HepG2 (cell line): ENCODE data around the gene C14orf119. TPM values are rescaled to one million over a fixed set of nuclear protein-coding genes. Genes with fewer than 3 reads are reported as not detected.
A peak's percentile ranks its signal among the peaks of the same experiment; 100 is the strongest.

Experiments used
- EED ChIP-seq: sonication (generic); formaldehyde crosslinking; IDR thresholded peaks from 2 replicates; pipeline ENCODE4 v1.5.0; 2020; ENCODE audit warnings: mild to moderate bottlenecking, missing genetic modification reagents
- MNT ChIP-seq: fragments of 450-650 bp; IDR thresholded peaks from 2 replicates; pipeline ENCODE4 v1.6.1; 2016
- REL ChIP-seq: sonication (generic); formaldehyde crosslinking; conservative IDR thresholded peaks from 2 replicates; pipeline ENCODE4 v1.8.0; 2022; ENCODE audit warnings: mild to moderate bottlenecking, missing genetic modification reagents, moderate library complexity
- RNF2 ChIP-seq: fragments of 450-650 bp; conservative IDR thresholded peaks from 2 replicates; pipeline ENCODE4 v1.6.1; 2016; ENCODE audit warnings: low read depth
- SNRNP70 ChIP-seq: fragments of 200-400 bp; formaldehyde crosslinking; IDR thresholded peaks from 2 replicates; pipeline ENCODE4 v1.6.1; 2017; ENCODE audit warnings: mild to moderate bottlenecking, low read depth, low read length, moderate library complexity
- TARDBP ChIP-seq: sonication (generic); formaldehyde crosslinking; IDR thresholded peaks from 2 replicates; pipeline ENCODE4 v1.8.0; 2022; ENCODE audit warnings: mild to moderate bottlenecking, missing genetic modification reagents
- THRA ChIP-seq: sonication (generic); formaldehyde crosslinking; IDR thresholded peaks from 2 replicates; pipeline ENCODE4 v1.4.0; 2020; ENCODE audit warnings: missing genetic modification reagents, borderline replicate concordance
- ZMYM2 ChIP-seq: sonication (generic); formaldehyde crosslinking; IDR thresholded peaks from 2 replicates; pipeline ENCODE4 v1.8.0; 2022; ENCODE audit warnings: mild to moderate bottlenecking, missing genetic modification reagents
- ZNF431 ChIP-seq: sonication (generic); formaldehyde crosslinking; IDR thresholded peaks from 2 replicates; pipeline ENCODE4 v1.9.0; 2022; ENCODE audit warnings: missing genetic modification reagents, low read depth, mild to moderate bottlenecking, borderline replicate concordance
- ZNF569 ChIP-seq: sonication (generic); formaldehyde crosslinking; IDR thresholded peaks from 2 replicates; pipeline ENCODE4 v1.5.0; 2020; ENCODE audit warnings: mild to moderate bottlenecking, missing genetic modification reagents, moderate library complexity, borderline replicate concordance
- ZNF704 ChIP-seq: sonication (generic); formaldehyde crosslinking; IDR thresholded peaks from 2 replicates; pipeline ENCODE4 v1.8.1; 2023; ENCODE audit warnings: mild to moderate bottlenecking, inconsistent platforms, moderate library complexity, missing genetic modification reagents, borderline replicate concordance
- polyA plus RNA-seq, 8 experiments: library from polyadenylated mRNA; depleted of rRNA in 3 of 8; stranded (reverse) in 7 of 8; unstranded in 1 of 8; fragments of >200 nt; fragmentation: Illumina TruSeq in 4 of 8; extraction: Trizol in 4 of 8; gene quantifications; 2 replicates each; pipeline versions ENCODE4 v1.2.1 to v1.2.3, GENCODE V29; 2011 to 2016; ENCODE audit warnings: low read depth in 4 of 8, missing spikeins in 1 of 8, mixed read lengths in 1 of 8; ENCODE audit not compliant: insufficient read depth in 1 of 8
- total RNA-seq, 5 experiments: library from RNA; depleted of rRNA; stranded (reverse); fragments of >200 nt; fragmentation: Illumina TruSeq; extraction: Trizol; gene quantifications; 2 replicates each; pipeline ENCODE4 v1.2.3, GENCODE V29; 2016; ENCODE audit warnings: low read depth in 1 of 5
- TF ChIP-seq, protein P1 (sequence below): sonication (generic); formaldehyde crosslinking; IDR thresholded peaks from 2 replicates; pipeline ENCODE4 v1.8.0; 2022; ENCODE audit warnings: mild to moderate bottlenecking, missing genetic modification reagents
- TF ChIP-seq, protein P2 (sequence below): IDR thresholded peaks from 2 replicates; pipeline ENCODE4 v1.6.1; 2016; ENCODE audit warnings: missing biosample characterization, missing genetic modification reagents, low read depth
- TF ChIP-seq, protein P3 (sequence below): sonication (generic); formaldehyde crosslinking; IDR thresholded peaks from 2 replicates; pipeline ENCODE4 v1.5.0; 2020; ENCODE audit warnings: mild to moderate bottlenecking, missing genetic modification reagents
- TF ChIP-seq, protein P4 (sequence below): sonication (generic); formaldehyde crosslinking; IDR thresholded peaks from 2 replicates; pipeline ENCODE4 v1.4.0; 2020; ENCODE audit warnings: missing genetic modification reagents

The C14orf119 gene
- total and polyA plus RNA-seq, 2 of the 13 experiments (the other 11 are each of a cell fraction or from before 2014, with no cell fraction given) = 117 to 206 TPM

DNA sequence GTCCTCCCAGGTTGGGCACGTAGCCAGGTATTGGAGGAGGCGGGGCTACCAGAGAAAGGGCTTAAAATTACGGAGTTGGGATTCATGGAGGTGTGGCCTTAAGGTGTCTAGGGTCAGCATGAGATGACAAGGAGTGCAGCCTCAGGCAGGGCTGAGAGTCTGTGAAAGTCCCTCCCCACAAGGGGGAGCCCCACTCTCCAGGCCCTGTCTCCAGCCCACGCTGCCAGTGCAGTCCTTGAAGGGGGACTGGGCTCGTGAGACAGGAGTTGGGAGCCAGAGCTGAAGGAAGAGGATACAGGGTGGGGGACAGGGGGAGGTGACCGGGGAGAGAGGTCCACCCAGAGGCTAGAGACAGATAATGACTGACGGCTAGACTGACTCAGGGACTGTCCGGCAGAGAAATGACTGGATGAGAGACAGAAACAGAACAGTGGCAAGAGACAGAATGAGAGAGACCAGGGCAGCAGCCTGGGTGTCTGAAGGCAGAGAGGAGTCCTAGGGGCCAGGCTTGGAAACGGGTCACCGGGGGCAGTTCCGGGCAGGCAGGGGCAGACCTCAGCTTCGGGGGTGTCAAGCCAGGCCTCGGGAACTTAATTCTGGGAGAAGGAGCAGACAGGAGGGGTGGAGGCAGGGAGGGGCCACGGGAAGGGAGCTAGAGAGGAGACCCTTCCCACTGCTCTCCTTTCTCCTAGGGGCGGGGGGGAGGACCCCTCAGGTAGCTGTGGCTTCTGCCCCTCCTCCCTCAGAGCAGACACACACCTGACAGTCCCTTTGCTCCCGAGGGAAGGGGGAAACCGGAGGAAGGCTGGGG lies 39.0 kb upstream of the C14orf119 start (continued):
- TF ChIP-seq, protein P1, sequence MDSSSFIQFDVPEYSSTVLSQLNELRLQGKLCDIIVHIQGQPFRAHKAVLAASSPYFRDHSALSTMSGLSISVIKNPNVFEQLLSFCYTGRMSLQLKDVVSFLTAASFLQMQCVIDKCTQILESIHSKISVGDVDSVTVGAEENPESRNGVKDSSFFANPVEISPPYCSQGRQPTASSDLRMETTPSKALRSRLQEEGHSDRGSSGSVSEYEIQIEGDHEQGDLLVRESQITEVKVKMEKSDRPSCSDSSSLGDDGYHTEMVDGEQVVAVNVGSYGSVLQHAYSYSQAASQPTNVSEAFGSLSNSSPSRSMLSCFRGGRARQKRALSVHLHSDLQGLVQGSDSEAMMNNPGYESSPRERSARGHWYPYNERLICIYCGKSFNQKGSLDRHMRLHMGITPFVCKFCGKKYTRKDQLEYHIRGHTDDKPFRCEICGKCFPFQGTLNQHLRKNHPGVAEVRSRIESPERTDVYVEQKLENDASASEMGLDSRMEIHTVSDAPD (CRISPR knock-in tag) = no peak
- TF ChIP-seq ZNF431 (CRISPR knock-in tag) = no peak; the same call in 1 of the 2 replicates
- TF ChIP-seq ZNF569 (CRISPR knock-in tag) = no peak
- TF ChIP-seq TARDBP (CRISPR knock-in tag) = peak; percentile 11; the same call in 1 of the 2 replicates
- TF ChIP-seq, protein P2, sequence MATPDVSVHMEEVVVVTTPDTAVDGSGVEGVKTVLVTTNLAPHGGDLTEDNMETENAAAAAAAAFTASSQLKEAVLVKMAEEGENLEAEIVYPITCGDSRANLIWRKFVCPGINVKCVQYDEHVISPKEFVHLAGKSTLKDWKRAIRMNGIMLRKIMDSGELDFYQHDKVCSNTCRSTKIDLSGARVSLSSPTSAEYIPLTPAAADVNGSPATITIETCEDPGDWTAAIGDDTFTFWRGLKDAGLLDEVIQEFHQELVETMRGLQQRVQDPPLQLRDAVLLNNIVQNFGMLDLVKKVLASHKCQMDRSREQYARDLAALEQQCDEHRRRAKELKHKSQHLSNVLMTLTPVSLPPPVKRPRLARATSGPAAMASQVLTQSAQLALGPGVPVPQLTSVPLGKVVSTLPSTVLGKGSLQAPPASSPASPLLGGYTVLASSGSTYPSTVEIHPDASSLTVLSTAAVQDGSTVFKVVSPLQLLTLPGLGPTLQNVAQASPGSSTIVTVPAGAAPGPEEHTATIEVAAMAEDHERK (CRISPR knock-in tag) = no peak
- TF ChIP-seq SNRNP70 = no peak
- peak; percentile 60; the same call in 1 of the 2 replicates for TF ChIP-seq THRA
- TF ChIP-seq RNF2 = no peak; the same call in 1 of the 2 replicates
- TF ChIP-seq EED = peak; percentile 70; the same call in 1 of the 2 replicates
- no peak for TF ChIP-seq ZNF704 (CRISPR knock-in tag)
- no peak for TF ChIP-seq MNT
- TF ChIP-seq, protein P3, sequence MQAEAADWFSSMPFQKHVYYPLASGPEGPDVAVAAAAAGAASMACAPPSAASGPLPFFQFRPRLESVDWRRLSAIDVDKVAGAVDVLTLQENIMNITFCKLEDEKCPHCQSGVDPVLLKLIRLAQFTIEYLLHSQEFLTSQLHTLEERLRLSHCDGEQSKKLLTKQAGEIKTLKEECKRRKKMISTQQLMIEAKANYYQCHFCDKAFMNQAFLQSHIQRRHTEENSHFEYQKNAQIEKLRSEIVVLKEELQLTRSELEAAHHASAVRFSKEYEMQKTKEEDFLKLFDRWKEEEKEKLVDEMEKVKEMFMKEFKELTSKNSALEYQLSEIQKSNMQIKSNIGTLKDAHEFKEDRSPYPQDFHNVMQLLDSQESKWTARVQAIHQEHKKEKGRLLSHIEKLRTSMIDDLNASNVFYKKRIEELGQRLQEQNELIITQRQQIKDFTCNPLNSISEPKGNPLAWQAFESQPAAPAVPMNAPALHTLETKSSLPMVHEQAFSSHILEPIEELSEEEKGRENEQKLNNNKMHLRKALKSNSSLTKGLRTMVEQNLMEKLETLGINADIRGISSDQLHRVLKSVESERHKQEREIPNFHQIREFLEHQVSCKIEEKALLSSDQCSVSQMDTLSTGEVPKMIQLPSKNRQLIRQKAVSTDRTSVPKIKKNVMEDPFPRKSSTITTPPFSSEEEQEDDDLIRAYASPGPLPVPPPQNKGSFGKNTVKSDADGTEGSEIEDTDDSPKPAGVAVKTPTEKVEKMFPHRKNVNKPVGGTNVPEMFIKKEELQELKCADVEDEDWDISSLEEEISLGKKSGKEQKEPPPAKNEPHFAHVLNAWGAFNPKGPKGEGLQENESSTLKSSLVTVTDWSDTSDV = peak; percentile 11; the same call in 1 of the 2 replicates
- TF ChIP-seq ZMYM2 (CRISPR knock-in tag) = no peak
- no peak for TF ChIP-seq REL
- TF ChIP-seq, protein P4, sequence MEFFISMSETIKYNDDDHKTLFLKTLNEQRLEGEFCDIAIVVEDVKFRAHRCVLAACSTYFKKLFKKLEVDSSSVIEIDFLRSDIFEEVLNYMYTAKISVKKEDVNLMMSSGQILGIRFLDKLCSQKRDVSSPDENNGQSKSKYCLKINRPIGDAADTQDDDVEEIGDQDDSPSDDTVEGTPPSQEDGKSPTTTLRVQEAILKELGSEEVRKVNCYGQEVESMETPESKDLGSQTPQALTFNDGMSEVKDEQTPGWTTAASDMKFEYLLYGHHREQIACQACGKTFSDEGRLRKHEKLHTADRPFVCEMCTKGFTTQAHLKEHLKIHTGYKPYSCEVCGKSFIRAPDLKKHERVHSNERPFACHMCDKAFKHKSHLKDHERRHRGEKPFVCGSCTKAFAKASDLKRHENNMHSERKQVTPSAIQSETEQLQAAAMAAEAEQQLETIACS (CRISPR knock-in tag) = no peak
